ENCODE results near the gene GPR35. TPM values are rescaled to one million over a fixed set of nuclear protein-coding genes. Genes with fewer than 3 reads are reported as not detected.

Gene GPR35
- total and polyA plus RNA-seq, 7 experiments from 2014 or later, result 0.20 to 19.0 (median 8.4) TPM

DNA sequence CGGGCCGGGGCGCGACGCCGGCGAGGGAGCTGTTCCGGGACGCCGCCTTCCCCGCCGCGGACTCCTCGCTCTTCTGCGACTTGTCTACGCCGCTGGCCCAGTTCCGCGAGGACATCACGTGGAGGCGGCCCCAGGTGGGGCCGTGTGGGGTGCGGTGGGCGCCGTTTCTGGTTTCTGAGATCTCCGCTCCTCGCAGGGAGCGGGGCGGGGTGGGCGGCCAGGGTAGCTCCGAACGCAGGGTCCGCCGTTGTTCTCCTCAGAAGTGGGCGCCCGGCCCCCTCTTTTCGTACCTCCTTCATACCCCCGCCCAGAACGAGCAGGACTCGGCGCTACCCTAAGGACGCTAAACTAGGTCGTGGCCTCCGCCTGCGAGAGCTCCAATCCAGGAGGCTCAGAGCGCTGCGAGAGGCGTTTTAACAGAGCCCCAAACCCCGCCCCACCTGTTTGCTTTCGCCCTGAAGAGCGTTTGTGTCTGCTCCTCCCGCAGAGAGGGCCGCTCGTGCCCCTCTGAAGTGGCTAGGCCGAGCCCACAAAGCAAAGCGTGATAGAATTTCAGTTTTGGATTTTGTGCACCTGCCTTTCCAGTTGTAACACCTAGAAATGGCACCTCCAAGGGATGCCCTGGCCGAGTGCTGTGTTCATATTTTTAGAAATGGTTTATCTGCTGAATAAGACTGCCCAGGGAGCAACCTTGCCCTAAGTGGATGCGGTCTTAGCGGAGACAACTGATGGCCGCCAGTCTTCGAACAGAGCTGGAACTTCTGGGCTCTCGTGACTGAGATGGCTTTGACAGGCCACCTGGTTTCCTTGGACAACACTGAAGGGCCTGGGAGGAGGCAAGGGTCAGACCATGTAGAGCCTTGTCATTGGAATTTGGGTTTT, 38.1 kb upstream of the GPR35 start:
- H3K36me3 Mint-ChIP-seq, result peaks cover 0 to 12% (median 4%) of the 10 kb centered on the region in 5 donors
- peak overlapping the region; percentile 89 for H3K4me3 ChIP-seq (ENCODE audit: low read length)
- DNase-seq, result peak in 8 of 9 donors; percentile 21 to 67 (median 48)
- intact Hi-C loops (cut with micrococcal nuclease), result loop anchor here (1.0 to 5.0 kb wide), 11 partner anchors 21 to 1100 kb away; partner anchors contain the start of genes DTYMK (in 2 of the 2), ATG4B (in 1 of the 2), HDLBP (in 1 of the 2) and SEPTIN2 (in 1 of the 2)
- ChIA-PET POLR2A (interaction anchor here (0.8 to 11.2 kb wide), 11 partner anchors 11 to 1051 kb away, joined by 3 to 264 read pairs (median 5); partner anchors contain the start of genes ANKMY1, DUSP28, GPR35 and NDUFA10), CTCF (interaction anchor here (0.6 to 7.8 kb wide), 8 partner anchors 9 to 73 kb away, joined by 3 to 61 read pairs (median 4); partner anchors contain the start of gene ANKMY1)
- H3K36me3 ChIP-seq (ENCODE audit: control insufficient read depth in 2 of 3, insufficient read depth in 3 of 3, low read length in 3 of 3), result peaks cover 0 to 32% (median 0%) of the 10 kb centered on the region in 3 experiments
- ATAC-seq, result peak; percentile 30
- H3K4me1 Mint-ChIP-seq, result peaks cover 31 to 62% (median 51%) of the 10 kb centered on the region in 7 donors
- H3K9me3 ChIP-seq (ENCODE audit: control insufficient read depth in 2 of 3, low read length in 3 of 3), result no peaks in the 10 kb centered on the region
- H3K27ac Mint-ChIP-seq, result peak overlapping the region; percentile 57 to 92 (median 86)
- peak overlapping the region; percentile 94 for H3K27ac ChIP-seq (ENCODE audit: low read depth, low read length)
- H3K4me3 Mint-ChIP-seq, result peak overlapping the region; percentile 82 to 97 (median 94)
- peaks cover 30 to 33% of the 10 kb centered on the region in 2 donors for H3K4me1 ChIP-seq (ENCODE audit: control insufficient read depth in 2 of 2, insufficient read depth in 2 of 2, low read length in 2 of 2)
- no peaks in the 10 kb centered on the region for H3K27me3 ChIP-seq (ENCODE audit: control insufficient read depth in 2 of 2, insufficient read depth in 2 of 2, low read length in 2 of 2)
- peaks cover 0 to 2% (median 0%) of the 10 kb centered on the region in 11 donors for H3K9me3 Mint-ChIP-seq
- no peaks in the 10 kb centered on the region for H3K27me3 Mint-ChIP-seq

DNA sequence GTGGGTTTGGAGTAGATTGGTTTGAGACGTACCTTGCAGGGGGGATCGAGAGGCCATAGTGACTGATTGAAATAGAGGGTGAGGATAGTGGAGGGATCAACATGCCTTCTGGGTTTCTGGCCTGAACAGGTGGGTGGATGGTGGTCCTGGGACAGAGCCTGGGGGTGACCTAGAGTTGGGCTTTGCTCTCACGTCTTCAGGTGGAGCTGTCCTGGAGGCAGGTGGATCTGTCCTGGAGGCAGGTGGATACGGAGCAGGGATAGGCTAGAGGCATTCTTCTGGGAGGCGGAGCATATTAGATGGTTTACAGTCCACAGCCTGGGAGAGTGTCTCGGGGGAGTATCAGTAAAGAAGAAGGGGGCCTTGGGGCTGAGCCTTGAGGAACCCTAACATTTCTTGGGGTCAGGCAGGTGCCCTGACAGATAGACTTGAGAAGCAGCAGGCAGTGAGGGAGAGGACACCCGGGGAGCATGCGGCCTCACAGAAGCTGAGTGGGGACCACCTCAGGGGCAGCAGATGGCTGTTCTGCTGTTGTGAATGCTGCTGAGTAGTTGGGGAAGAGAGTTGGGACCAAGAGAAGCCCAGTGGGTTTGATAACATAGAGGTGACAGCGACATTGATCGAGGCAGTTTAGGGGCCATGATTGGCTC, 37.1 kb upstream of the GPR35 start:
- H3K36me3 Mint-ChIP-seq, result peaks cover 0 to 16% (median 0%) of the 10 kb centered on the region in 5 donors
- DNase-seq, result no peak

DNA sequence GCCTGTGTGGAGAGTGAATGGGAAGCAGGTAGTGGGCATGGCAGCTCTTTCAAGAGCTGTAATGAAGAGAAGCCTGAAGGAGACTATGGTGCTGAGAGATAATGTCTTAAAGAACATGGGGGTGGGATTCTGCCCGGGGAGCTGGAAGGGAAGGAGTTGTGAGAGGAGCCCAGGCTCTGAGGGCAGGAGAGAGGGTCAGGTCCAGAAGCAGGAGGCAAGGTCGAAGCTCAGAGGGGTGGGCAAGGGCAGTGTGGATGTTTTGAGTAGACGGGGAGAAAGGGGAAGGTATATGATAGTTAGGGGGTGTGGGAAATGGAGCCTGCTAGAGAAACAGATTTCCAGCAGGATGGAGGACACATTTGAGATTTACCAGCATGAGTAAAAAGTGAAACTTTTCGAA, 36.6 kb upstream of the GPR35 start:
- peaks cover 25 to 50% (median 44%) of the 10 kb centered on the region in 7 donors for H3K4me1 Mint-ChIP-seq
- peaks cover 30 to 33% of the 10 kb centered on the region in 2 donors for H3K4me1 ChIP-seq (ENCODE audit: control insufficient read depth in 2 of 2, insufficient read depth in 2 of 2, low read length in 2 of 2)
- intact Hi-C loops (cut with micrococcal nuclease), result loop anchor here in 1 of 2 donors (5.0 kb wide), 1 partner anchor 1049 kb away; the partner anchor contains the start of genes ATG4B and THAP4

More for the DNA sequence above, 37.1 kb upstream of the GPR35 start:
- Histone ChIP-seq H3K9me3 (ENCODE audit: control insufficient read depth in 2 of 3, low read length in 3 of 3) (no peaks in the 10 kb centered on the region), H3K4me3 (ENCODE audit: low read length) (peak overlapping the region; percentile 89), H3K4me1 (ENCODE audit: control insufficient read depth in 2 of 2, insufficient read depth in 2 of 2, low read length in 2 of 2) (peaks cover 30 to 33% of the 10 kb centered on the region in 2 donors), H3K27ac (ENCODE audit: low read depth, low read length) (no peak overlapping the region), H3K27me3 (ENCODE audit: control insufficient read depth in 2 of 2, insufficient read depth in 2 of 2, low read length in 2 of 2) (no peaks in the 10 kb centered on the region), H3K36me3 (ENCODE audit: control insufficient read depth in 2 of 3, insufficient read depth in 3 of 3, low read length in 3 of 3) (peaks cover 0 to 42% (median 0%) of the 10 kb centered on the region in 3 experiments)
- ChIA-PET CTCF (interaction anchor here (1.7 to 7.8 kb wide), 3 partner anchors 24 to 74 kb away, joined by 6 to 61 read pairs (median 6); no protein-coding TSS in a partner anchor), POLR2A (interaction anchor here (0.6 to 11.2 kb wide), 7 partner anchors 8 to 1003 kb away, joined by 3 to 264 read pairs (median 5); partner anchors contain the start of genes ANKMY1, DUSP28, GPR35 and RNPEPL1)
- Mint-ChIP-seq H3K27me3 (no peaks in the 10 kb centered on the region), H3K9me3 (peaks cover 0 to 2% (median 0%) of the 10 kb centered on the region in 11 donors), H3K4me3 (peak overlapping the region; percentile 82 to 97 (median 94)), H3K27ac (peak overlapping the region; percentile 31 to 92 (median 76)), H3K4me1 (peaks cover 25 to 55% (median 47%) of the 10 kb centered on the region in 7 donors)
- intact Hi-C loops (cut with micrococcal nuclease), result loop anchor here in 1 of 2 donors (5.0 kb wide), 1 partner anchor 1049 kb away; the partner anchor contains the start of genes ATG4B and THAP4
- ATAC-seq, result no peak

DNA sequence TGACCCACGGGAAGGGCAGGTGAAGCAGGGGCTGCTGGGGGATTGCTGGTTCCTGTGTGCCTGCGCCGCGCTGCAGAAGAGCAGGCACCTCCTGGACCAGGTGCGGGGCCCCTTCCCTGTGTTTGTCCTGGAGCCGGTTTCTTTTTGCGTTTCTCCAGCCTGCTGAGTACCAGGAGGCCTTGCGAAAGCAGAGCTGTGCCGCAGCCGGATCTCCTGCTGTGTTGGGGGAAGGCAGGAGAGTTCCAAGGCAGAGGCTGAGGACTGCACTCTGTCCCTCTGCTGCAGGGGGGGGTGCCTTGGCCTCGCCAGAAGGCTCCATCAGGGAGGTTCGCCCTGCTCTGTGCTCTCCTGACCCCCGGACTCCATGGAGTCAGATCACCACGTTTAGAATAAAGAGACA, 35.9 kb upstream of the GPR35 start:
- CTCF ChIA-PET, result interaction anchor here (1.7 to 7.8 kb wide), 3 partner anchors 25 to 75 kb away, joined by 6 to 61 read pairs (median 6); no protein-coding TSS in a partner anchor
- no peak for DNase-seq
- peak overlapping the region in 2 of 9 donors; percentile 8 to 19 for H3K27ac Mint-ChIP-seq
- no peaks in the 10 kb centered on the region for H3K27me3 Mint-ChIP-seq
- peak overlapping the region in 2 of 10 donors; percentile 12 to 96 for H3K4me3 Mint-ChIP-seq
- POLR2A ChIA-PET, result interaction anchor here (1.4 to 11.2 kb wide), 2 partner anchors 21 to 27 kb away, joined by 6 to 264 read pairs; partner anchors contain the start of genes ANKMY1, DUSP28 and RNPEPL1
- H3K4me1 Mint-ChIP-seq, result peaks cover 23 to 46% (median 39%) of the 10 kb centered on the region in 7 donors
- no peak overlapping the region for H3K4me3 ChIP-seq (ENCODE audit: low read length)
- peaks cover 0 to 16% (median 0%) of the 10 kb centered on the region in 5 donors for H3K36me3 Mint-ChIP-seq
- H3K36me3 ChIP-seq (ENCODE audit: control insufficient read depth in 2 of 3, insufficient read depth in 3 of 3, low read length in 3 of 3), result peaks cover 0 to 55% (median 0%) of the 10 kb centered on the region in 3 experiments
- H3K4me1 ChIP-seq (ENCODE audit: control insufficient read depth in 2 of 2, insufficient read depth in 2 of 2, low read length in 2 of 2), result peaks cover 30 to 32% of the 10 kb centered on the region in 2 donors
- peaks cover 0 to 2% (median 0%) of the 10 kb centered on the region in 11 donors for H3K9me3 Mint-ChIP-seq
- intact Hi-C loops (cut with micrococcal nuclease), result loop anchor here in 1 of 2 donors (5.0 kb wide), 1 partner anchor 1048 kb away; the partner anchor contains the start of genes ATG4B and THAP4
- ATAC-seq, result no peak
- H3K9me3 ChIP-seq (ENCODE audit: control insufficient read depth in 2 of 3, low read length in 3 of 3), result no peaks in the 10 kb centered on the region
- H3K27ac ChIP-seq (ENCODE audit: low read depth, low read length), result no peak overlapping the region
- no peaks in the 10 kb centered on the region for H3K27me3 ChIP-seq (ENCODE audit: control insufficient read depth in 2 of 2, insufficient read depth in 2 of 2, low read length in 2 of 2)

More for the DNA sequence above, 36.6 kb upstream of the GPR35 start:
- H3K4me3 Mint-ChIP-seq, result peak overlapping the region; percentile 36 to 96 (median 93)
- no peak for ATAC-seq
- Histone ChIP-seq H3K9me3 (ENCODE audit: control insufficient read depth in 2 of 3, low read length in 3 of 3) (no peaks in the 10 kb centered on the region), H3K27ac (ENCODE audit: low read depth, low read length) (no peak overlapping the region), H3K36me3 (ENCODE audit: control insufficient read depth in 2 of 3, insufficient read depth in 3 of 3, low read length in 3 of 3) (peaks cover 0 to 47% (median 0%) of the 10 kb centered on the region in 3 experiments), H3K4me3 (ENCODE audit: low read length) (no peak overlapping the region), H3K27me3 (ENCODE audit: control insufficient read depth in 2 of 2, insufficient read depth in 2 of 2, low read length in 2 of 2) (no peaks in the 10 kb centered on the region)
- peak overlapping the region in 6 of 9 donors; percentile 8 to 76 (median 49) for H3K27ac Mint-ChIP-seq
- H3K9me3 Mint-ChIP-seq, result peaks cover 0 to 2% (median 0%) of the 10 kb centered on the region in 11 donors
- no peaks in the 10 kb centered on the region for H3K27me3 Mint-ChIP-seq
- peaks cover 0 to 16% (median 0%) of the 10 kb centered on the region in 5 donors for H3K36me3 Mint-ChIP-seq
- DNase-seq, result no peak
- ChIA-PET POLR2A (interaction anchor here (0.6 to 11.2 kb wide), 4 partner anchors 9 to 1003 kb away, joined by 3 to 264 read pairs (median 5); partner anchors contain the start of genes ANKMY1, DUSP28 and RNPEPL1), CTCF (interaction anchor here (1.7 to 7.8 kb wide), 3 partner anchors 24 to 74 kb away, joined by 6 to 61 read pairs (median 6); no protein-coding TSS in a partner anchor)

DNA sequence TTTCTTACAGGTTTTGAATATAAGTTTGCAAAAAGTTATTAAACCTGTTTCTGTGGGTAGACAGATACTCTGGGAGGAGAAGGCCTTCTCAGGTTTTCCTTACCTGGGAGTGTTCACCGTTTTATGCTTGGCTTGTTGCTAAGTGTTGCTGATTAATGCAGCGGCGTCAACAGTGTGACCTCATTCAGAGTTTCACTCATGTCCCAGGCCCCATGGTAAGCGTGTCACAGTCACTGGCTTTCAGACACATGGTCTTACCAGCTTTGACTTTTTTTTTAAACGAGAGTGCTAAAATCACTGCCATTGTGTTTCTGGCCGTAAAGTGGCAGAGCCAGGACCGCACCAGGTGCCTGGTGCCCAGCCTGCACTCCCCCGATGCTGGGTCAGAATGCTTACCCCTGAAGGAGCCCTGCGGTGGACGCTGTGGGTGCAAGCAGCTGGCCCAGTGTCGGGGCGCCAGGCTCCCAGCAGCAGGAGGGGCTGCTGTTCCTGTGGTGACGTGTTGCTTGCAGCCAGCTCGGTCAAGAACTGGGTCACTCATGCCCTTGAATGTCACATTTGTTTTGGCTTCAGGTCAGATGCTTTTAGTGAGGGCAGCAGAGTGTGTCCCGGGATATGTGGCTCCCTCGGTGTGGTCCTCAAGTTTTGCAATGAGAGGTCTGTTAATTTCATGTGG, 35.3 kb upstream of the GPR35 start:
- Mint-ChIP-seq H3K27me3 (no peaks in the 10 kb centered on the region), H3K4me1 (peaks cover 18 to 39% (median 33%) of the 10 kb centered on the region in 7 donors), H3K36me3 (peaks cover 0 to 16% (median 0%) of the 10 kb centered on the region in 5 donors), H3K4me3 (peak overlapping the region in 1 of 10 donors; percentile 7), H3K9me3 (peaks cover 0 to 2% (median 0%) of the 10 kb centered on the region in 11 donors), H3K27ac (no peak overlapping the region)
- no peaks in the 10 kb centered on the region for H3K27me3 ChIP-seq (ENCODE audit: control insufficient read depth in 2 of 2, insufficient read depth in 2 of 2, low read length in 2 of 2)
- ChIA-PET CTCF (interaction anchor here (1.0 to 7.8 kb wide), 4 partner anchors 13 to 76 kb away, joined by 3 to 61 read pairs (median 6); no protein-coding TSS in a partner anchor), POLR2A (interaction anchor here (11.2 kb wide), 1 partner anchor 27 kb away, joined by 264 read pairs; the partner anchor contains the start of genes ANKMY1 and DUSP28)
- no peak overlapping the region for H3K4me3 ChIP-seq (ENCODE audit: low read length)
- peaks cover 0 to 61% (median 0%) of the 10 kb centered on the region in 3 experiments for H3K36me3 ChIP-seq (ENCODE audit: control insufficient read depth in 2 of 3, insufficient read depth in 3 of 3, low read length in 3 of 3)
- intact Hi-C loops (cut with micrococcal nuclease), result loop anchor here (5.0 to 10.0 kb wide), 2 partner anchors 115 to 1047 kb away; partner anchors contain the start of genes ATG4B (in 1 of the 2) and THAP4 (in 1 of the 2)
- no peak overlapping the region for H3K27ac ChIP-seq (ENCODE audit: low read depth, low read length)
- DNase-seq (no peak), ATAC-seq (no peak)
- peaks cover 26% of the 10 kb centered on the region in 2 donors for H3K4me1 ChIP-seq (ENCODE audit: control insufficient read depth in 2 of 2, insufficient read depth in 2 of 2, low read length in 2 of 2)
- no peaks in the 10 kb centered on the region for H3K9me3 ChIP-seq (ENCODE audit: control insufficient read depth in 2 of 3, low read length in 3 of 3)

Measured in naive thymus-derived CD4-positive, alpha-beta T cell (primary cell).